22Rv1 (cell line): Measurements from ENCODE around the gene ZNF438.

Experiments used
- ZFX ChIP-seq: fragments of 450-650 bp; IDR thresholded peaks from 2 replicates; pipeline ENCODE4 v1.6.1; 2017; ENCODE audit warnings: antibody characterized with exemption, borderline replicate concordance
- TF ChIP-seq, protein P1 (sequence below): fragments of 450-650 bp; IDR thresholded peaks from 2 replicates; pipeline ENCODE4 v1.5.1; 2017; ENCODE audit warnings: mild to moderate bottlenecking

DNA sequence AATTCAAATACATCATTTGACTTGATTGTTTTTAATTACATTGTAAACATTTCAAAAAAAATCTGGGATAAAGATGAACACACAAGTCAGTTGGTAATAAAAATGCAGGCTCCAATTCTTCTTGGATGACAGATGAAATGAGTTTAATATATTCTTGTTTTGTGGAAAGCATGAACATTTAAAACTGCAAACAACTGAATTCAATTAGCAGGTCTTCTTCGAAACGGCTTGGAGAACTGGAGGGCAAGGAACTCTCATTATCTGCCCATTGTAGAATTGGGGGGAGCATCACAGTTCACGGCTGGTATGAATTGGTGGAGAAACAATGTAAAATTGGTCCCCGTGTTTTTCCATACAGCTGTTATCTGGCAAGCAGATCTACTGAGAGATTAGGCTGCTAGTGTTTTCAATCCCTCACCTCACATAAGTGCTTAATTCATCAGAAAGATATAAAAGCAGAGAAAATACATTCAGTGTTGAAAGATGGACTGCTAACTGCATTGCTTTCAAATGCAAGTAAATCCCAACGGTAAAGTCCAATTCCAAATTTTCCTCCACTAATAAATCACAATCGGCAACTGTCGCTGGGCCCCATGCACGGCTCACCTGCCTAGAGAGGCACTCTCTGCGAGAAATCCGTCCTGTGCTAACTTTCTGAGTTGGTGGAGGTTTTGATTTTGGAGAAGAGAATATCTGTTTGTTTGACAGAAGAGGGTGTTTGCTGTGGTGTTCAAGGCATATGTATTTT lies 199.5 kb downstream of the ZNF438 start:
- TF ChIP-seq, protein P1, sequence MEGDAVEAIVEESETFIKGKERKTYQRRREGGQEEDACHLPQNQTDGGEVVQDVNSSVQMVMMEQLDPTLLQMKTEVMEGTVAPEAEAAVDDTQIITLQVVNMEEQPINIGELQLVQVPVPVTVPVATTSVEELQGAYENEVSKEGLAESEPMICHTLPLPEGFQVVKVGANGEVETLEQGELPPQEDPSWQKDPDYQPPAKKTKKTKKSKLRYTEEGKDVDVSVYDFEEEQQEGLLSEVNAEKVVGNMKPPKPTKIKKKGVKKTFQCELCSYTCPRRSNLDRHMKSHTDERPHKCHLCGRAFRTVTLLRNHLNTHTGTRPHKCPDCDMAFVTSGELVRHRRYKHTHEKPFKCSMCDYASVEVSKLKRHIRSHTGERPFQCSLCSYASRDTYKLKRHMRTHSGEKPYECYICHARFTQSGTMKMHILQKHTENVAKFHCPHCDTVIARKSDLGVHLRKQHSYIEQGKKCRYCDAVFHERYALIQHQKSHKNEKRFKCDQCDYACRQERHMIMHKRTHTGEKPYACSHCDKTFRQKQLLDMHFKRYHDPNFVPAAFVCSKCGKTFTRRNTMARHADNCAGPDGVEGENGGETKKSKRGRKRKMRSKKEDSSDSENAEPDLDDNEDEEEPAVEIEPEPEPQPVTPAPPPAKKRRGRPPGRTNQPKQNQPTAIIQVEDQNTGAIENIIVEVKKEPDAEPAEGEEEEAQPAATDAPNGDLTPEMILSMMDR = no peak
- no peak for TF ChIP-seq ZFX
